OCI-LY7 (cell line): Measurements from ENCODE around the gene C2CD4C. TPM values are rescaled to one million over a fixed set of nuclear protein-coding genes. Genes with fewer than 3 reads are reported as not detected.

Experiments used
- BruUV-seq: library from RNA; stranded (reverse); fragments of 400-500 nt; replicated peaks from 2 replicates; lab custom pipeline; 2021; lab: Mats Ljungman, UMichigan
- CTCF ChIA-PET: fragments of 300-600 bp; sonication (Branson Sonifier 250); formaldehyde crosslinking; loops from one replicate; lab custom pipeline; 2022; ENCODE audit warnings: antibody characterized with exemption; ENCODE audit not compliant: unreplicated experiment; lab: Charles Lee
- POLR2A ChIA-PET: fragments of 300-600 bp; sonication (Branson Sonifier 250); formaldehyde crosslinking; loops from one replicate; lab custom pipeline; 2022; ENCODE audit warnings: antibody characterized with exemption; lab: Charles Lee
- DNase-seq: peaks from one replicate; pipeline ENCODE4 v3.0.0-alpha.2; 2015; ENCODE audit warnings: low spot score
- H2AFZ ChIP-seq: fragments of 200-600 bp; sonication (generic), shearing (Covaris generic); 2 replicates; pipeline ENCODE4 v1.6.1; 2014; ENCODE audit warnings: mild to moderate bottlenecking, antibody characterized with exemption, low read length, moderate library complexity
- H3K27ac ChIP-seq: fragments of 200-600 bp; sonication (generic); 2 replicates; pipeline ENCODE4 v1.5.1; 2014; ENCODE audit warnings: mixed run types, low read depth, mild to moderate bottlenecking, moderate library complexity, low read length, inconsistent platforms; ENCODE audit not compliant: poor library complexity, severe bottlenecking
- H3K36me3 ChIP-seq: fragments of 200-600 bp; sonication (generic); 2 replicates; pipeline ENCODE4 v1.6.1; 2014; ENCODE audit warnings: mild to moderate bottlenecking, antibody characterized with exemption, low read length, moderate library complexity, mixed read lengths; ENCODE audit not compliant: insufficient read depth
- H3K4me1 ChIP-seq: fragments of 200-600 bp; sonication (generic); 2 replicates; pipeline ENCODE4 v1.5.1; 2014; ENCODE audit warnings: mild to moderate bottlenecking, low read length; ENCODE audit not compliant: insufficient read depth, poor library complexity, severe bottlenecking
- H3K4me2 ChIP-seq: fragments of 200-600 bp; sonication (generic); 2 replicates; pipeline ENCODE4 v1.6.1; 2014; ENCODE audit warnings: mild to moderate bottlenecking, low read length
- H3K4me3 ChIP-seq: fragments of 200-600 bp; sonication (generic); 2 replicates; pipeline ENCODE4 v1.5.1; 2014; ENCODE audit warnings: mild to moderate bottlenecking, low read depth, low read length; ENCODE audit not compliant: poor library complexity, severe bottlenecking
- H3K79me2 ChIP-seq: fragments of 200-600 bp; sonication (generic); 2 replicates; pipeline ENCODE4 v1.6.1; 2016; ENCODE audit warnings: low read depth, mild to moderate bottlenecking, low read length, moderate library complexity, mixed read lengths; ENCODE audit not compliant: insufficient read depth
- H3K9me2 ChIP-seq: fragments of 200-600 bp; sonication (generic); 2 replicates; pipeline ENCODE4 v1.6.1; 2016; ENCODE audit warnings: mild to moderate bottlenecking, low read length, mixed read lengths; ENCODE audit not compliant: insufficient read depth
- H3K9me3 ChIP-seq: fragments of 200-600 bp; sonication (generic); 2 replicates; pipeline ENCODE4 v1.6.1; 2014; ENCODE audit warnings: mild to moderate bottlenecking, mixed run types, low read length, mixed read lengths
- H4K20me1 ChIP-seq: fragments of 200-600 bp; sonication (generic); 2 replicates; pipeline ENCODE4 v1.6.1; 2014; ENCODE audit warnings: mild to moderate bottlenecking, antibody characterized with exemption, low read length, moderate library complexity, mixed read lengths; ENCODE audit not compliant: insufficient read depth
- CTCF ChIP-seq: fragments of 200-600 bp; sonication (generic); conservative IDR thresholded peaks from 2 replicates; pipeline ENCODE4 v1.5.1; 2014; ENCODE audit warnings: mild to moderate bottlenecking, antibody characterized with exemption, low read length, moderate library complexity, mixed read lengths
- EZH2phosphoT487 ChIP-seq: fragments of 200-600 bp; sonication (generic); IDR thresholded peaks from 2 replicates; pipeline ENCODE4 v1.6.1; 2018; ENCODE audit warnings: low read depth, borderline replicate concordance, mild to moderate bottlenecking, mixed run types, antibody characterized with exemption, low read length, moderate library complexity, mixed read lengths
- intact Hi-C: fragments of 100-400 bp; cut with micrococcal nuclease; formaldehyde crosslinking; loops from one replicate; pipeline ENCODE4 v1.10.0; 2022; ENCODE audit not compliant: unreplicated experiment
- total RNA-seq, 2 experiments: library from RNA; depleted of rRNA in 1 of 2; stranded (reverse); fragments of >200 nt in 1 of 2; shearing (Covaris generic) in 1 of 2; gene quantifications; 2 replicates each; pipeline ENCODE4 v1.2.3, GENCODE V29; 2014 to 2022

Gene C2CD4C
- total RNA-seq, 2 experiments from 2014 or later, result 0.16 to 0.59 TPM

GRCh38 chr19:419721-420515 lies 11.0 kb upstream of the C2CD4C start:
- POLR2A ChIA-PET, result no interaction called here
- no peaks in the 10 kb centered on the region for H3K79me2 ChIP-seq
- H2AFZ ChIP-seq, result no peak overlapping the region
- CTCF ChIA-PET, result no interaction called here
- no peak overlapping the region for H3K27ac ChIP-seq
- DNase-seq, result no peak
- TF ChIP-seq CTCF, result no peak
- no peak overlapping the region for H3K4me2 ChIP-seq
- no peak overlapping the region for H3K4me3 ChIP-seq
- no peaks in the 10 kb centered on the region for H3K9me2 ChIP-seq
- no peaks in the 10 kb centered on the region for H4K20me1 ChIP-seq
- H3K4me1 ChIP-seq, result no peaks in the 10 kb centered on the region
- intact Hi-C loops, result no loop called here
- BruUV-seq, result no TSS peak
- no peaks in the 10 kb centered on the region for H3K9me3 ChIP-seq
- H3K36me3 ChIP-seq, result no peaks in the 10 kb centered on the region

GRCh38 chr19:418761-419671 lies 10.1 kb upstream of the C2CD4C start:
- POLR2A ChIA-PET, result no interaction called here
- TF ChIP-seq CTCF (no peak), EZH2phosphoT487 (no peak)
- H3K27ac ChIP-seq, result no peak overlapping the region

More at GRCh38 chr19:418761-419671, 10.1 kb upstream of the C2CD4C start:
- H3K4me3 ChIP-seq, result no peak overlapping the region
- no peaks in the 10 kb centered on the region for H3K36me3 ChIP-seq
- intact Hi-C loops, result no loop called here
- CTCF ChIA-PET, result no interaction called here
- no peak for DNase-seq
- H3K9me2 ChIP-seq, result no peaks in the 10 kb centered on the region
- no peak overlapping the region for H3K4me2 ChIP-seq
- H3K4me1 ChIP-seq, result no peaks in the 10 kb centered on the region
- H3K79me2 ChIP-seq, result no peaks in the 10 kb centered on the region
- BruUV-seq, result no TSS peak
- no peak overlapping the region for H2AFZ ChIP-seq
- no peaks in the 10 kb centered on the region for H3K9me3 ChIP-seq
- no peaks in the 10 kb centered on the region for H4K20me1 ChIP-seq
